GF-D8 (cell line): Measurements from ENCODE around the gene SHD.

Source experiments
- DNase-seq: peaks from one replicate; lab custom pipeline; 2025; lab: John Stamatoyannopoulos, UW

Gene SHD

GRCh38 chr19:4298810-4299550 is 19.9 kb downstream of the SHD start:
- DNase-seq = no peak

- DNase-seq = no peak
Measured at GRCh38 chr19:4300589-4300988, 21.5 kb downstream of the SHD start.

GRCh38 chr19:4301590-4302242 is 22.6 kb downstream of the SHD start:
- no peak for DNase-seq

- no peak for DNase-seq
Measured at GRCh38 chr19:4302243-4302640, 23.2 kb downstream of the SHD start, which contains the start of gene TMIGD2. Gene TMIGD2, minus strand, starts transcription at chr19:4302389. Its CDS starts 4 bp downstream, at chr19:4302385.

GRCh38 chr19:4303819-4304537 is 24.9 kb downstream of the SHD start:
- no peak for DNase-seq

GRCh38 chr19:4304538-4305256 is 25.6 kb downstream of the SHD start, which contains the start of gene FSD1:
Gene FSD1, plus strand, starts transcription at chr19:4304598. Its CDS starts 149 bp downstream, at chr19:4304747.
- DNase-seq = no peak

GRCh38 chr19:4305257-4305612 is 26.2 kb downstream of the SHD start:
- DNase-seq = no peak

- no peak for DNase-seq
Measured at GRCh38 chr19:4305659-4306058, 26.6 kb downstream of the SHD start.

- DNase-seq = no peak
Measured at GRCh38 chr19:4310247-4311121, 31.4 kb downstream of the SHD start.

GRCh38 chr19:4313847-4314490 is 34.9 kb downstream of the SHD start:
- no peak for DNase-seq

GRCh38 chr19:4316956-4317355 is 37.9 kb downstream of the SHD start:
- DNase-seq = no peak

GRCh38 chr19:4318460-4318859 is 39.4 kb downstream of the SHD start:
- DNase-seq = no peak

GRCh38 chr19:4319067-4319718 is 40.1 kb downstream of the SHD start:
- DNase-seq = no peak

- no peak for DNase-seq
Measured at GRCh38 chr19:4320419-4320818, 41.4 kb downstream of the SHD start.

GRCh38 chr19:4322942-4323665 is 44.0 kb downstream of the SHD start:
- no peak for DNase-seq

GRCh38 chr19:4323692-4324091 is 44.6 kb downstream of the SHD start:
- DNase-seq = no peak

- no peak for DNase-seq
Measured at GRCh38 chr19:4324228-4324627, 45.2 kb downstream of the SHD start.

- no peak for DNase-seq
Measured at GRCh38 chr19:4326215-4326836, 47.3 kb downstream of the SHD start.

GRCh38 chr19:4326837-4327251 is 47.8 kb downstream of the SHD start:
- DNase-seq = no peak
